GM23248 (cell line): ENCODE results near the gene DDX31. TPM values are rescaled to one million over a fixed set of nuclear protein-coding genes. Genes with fewer than 3 reads are reported as not detected.
"Not testable (repeated sequence)": the region's sequence is repeated elsewhere in the genome, so short reads cannot be mapped to it uniquely, and the experiment has no call there.

Experiments
- DNase-seq: peaks from one replicate; pipeline ENCODE4 v3.0.0-alpha.2; 2015
- H2AFZ ChIP-seq: fragments of 200-600 bp; sonication (generic); 2 replicates; pipeline ENCODE4 v1.6.1; 2016; ENCODE audit warnings: antibody characterized with exemption
- H3F3A ChIP-seq: fragments of 200-600 bp; sonication (generic); 2 replicates; pipeline ENCODE4 v1.6.1; 2016; ENCODE audit warnings: mild to moderate bottlenecking, antibody characterized with exemption, mixed run types; ENCODE audit not compliant: insufficient read depth
- H3K27ac ChIP-seq: fragments of 200-600 bp; sonication (generic); 2 replicates; pipeline ENCODE4 v1.5.1; 2016; ENCODE audit warnings: mild to moderate bottlenecking
- H3K27me3 ChIP-seq: fragments of 200-600 bp; sonication (generic); replicated peaks from 2 replicates; pipeline ENCODE4 v1.6.1; 2016; ENCODE audit warnings: mild to moderate bottlenecking; ENCODE audit not compliant: insufficient read depth
- H3K36me3 ChIP-seq: fragments of 200-600 bp; sonication (generic); 2 replicates; pipeline ENCODE4 v1.6.1; 2016; ENCODE audit warnings: low read depth, mild to moderate bottlenecking
- H3K4me1 ChIP-seq: fragments of 200-600 bp; sonication (generic); 2 replicates; pipeline ENCODE4 v1.6.1; 2016; ENCODE audit warnings: mild to moderate bottlenecking; ENCODE audit not compliant: insufficient read depth
- H3K4me2 ChIP-seq: fragments of 200-600 bp; sonication (generic); one replicate; pipeline ENCODE4 v1.6.1; 2016; ENCODE audit warnings: mild to moderate bottlenecking; ENCODE audit not compliant: unreplicated experiment
- H3K4me3 ChIP-seq: fragments of 200-600 bp; sonication (generic); 2 replicates; pipeline ENCODE4 v1.5.1; 2016; ENCODE audit warnings: mild to moderate bottlenecking
- H3K79me2 ChIP-seq: fragments of 200-600 bp; sonication (generic); 2 replicates; pipeline ENCODE4 v1.6.1; 2016; ENCODE audit warnings: mild to moderate bottlenecking; ENCODE audit not compliant: insufficient read depth
- H3K9ac ChIP-seq: fragments of 200-600 bp; sonication (generic); 2 replicates; pipeline ENCODE4 v1.6.1; 2016; ENCODE audit warnings: mild to moderate bottlenecking
- H3K9me2 ChIP-seq: fragments of 200-600 bp; sonication (generic); 2 replicates; pipeline ENCODE4 v1.6.1; 2016; ENCODE audit warnings: mixed run types, mild to moderate bottlenecking, moderate library complexity; ENCODE audit not compliant: insufficient read depth
- H3K9me3 ChIP-seq: fragments of 200-600 bp; sonication (generic); one replicate; pipeline ENCODE4 v1.6.1; 2017; ENCODE audit warnings: low read depth
- H4K20me1 ChIP-seq: fragments of 200-600 bp; sonication (generic); 2 replicates; pipeline ENCODE4 v1.6.0; 2016; ENCODE audit not compliant: insufficient read depth
- EZH2 ChIP-seq: fragments of 200-600 bp; sonication (generic); IDR thresholded peaks from 2 replicates; pipeline ENCODE4 v1.6.1; 2018; ENCODE audit warnings: antibody characterized with exemption, mild to moderate bottlenecking; ENCODE audit not compliant: insufficient read depth, poor library complexity, severe bottlenecking
- EZH2phosphoT487 ChIP-seq: fragments of 200-600 bp; sonication (generic); IDR thresholded peaks from 2 replicates; pipeline ENCODE4 v1.6.1; 2018; ENCODE audit warnings: antibody characterized with exemption, moderate library complexity, mild to moderate bottlenecking, low read depth; ENCODE audit not compliant: insufficient read depth
- WGBS, 2 experiments: methylation state at CpG; one replicate each; pipeline ENCODE4 v1.1.6; 2015 to 2017; ENCODE audit warnings: low lambda C conversion rate in 2 of 2, low coverage in 1 of 2; ENCODE audit errors: missing lambda C conversion rate in 2 of 2; 5-methylcytosine and 5-hydroxymethylcytosine counted together
- in situ Hi-C: fragments of 300-500 bp; cut with MboI; formaldehyde crosslinking; loops from 2 replicates; pipeline ENCODE4 v1.15.0; 2020
- polyA plus RNA-seq: library from polyadenylated mRNA; unstranded; fragments of >200 nt; fragmentation: Nextera tagmentation; extraction: Ambion mirVana; gene quantifications from 2 replicates; pipeline ENCODE4 v1.2.1, GENCODE V29; 2016
- total RNA-seq: library from RNA; depleted of rRNA; stranded (reverse); fragments of >200 nt; shearing (Covaris generic); gene quantifications from 2 replicates; pipeline ENCODE4 v1.2.3, GENCODE V29; 2014; rRNA removed

DDX31 gene
- total RNA-seq: 11.0 and 14.9 TPM in 2 replicates
- polyA plus RNA-seq: 7.4 and 8.2 TPM in 2 replicates

DNA sequence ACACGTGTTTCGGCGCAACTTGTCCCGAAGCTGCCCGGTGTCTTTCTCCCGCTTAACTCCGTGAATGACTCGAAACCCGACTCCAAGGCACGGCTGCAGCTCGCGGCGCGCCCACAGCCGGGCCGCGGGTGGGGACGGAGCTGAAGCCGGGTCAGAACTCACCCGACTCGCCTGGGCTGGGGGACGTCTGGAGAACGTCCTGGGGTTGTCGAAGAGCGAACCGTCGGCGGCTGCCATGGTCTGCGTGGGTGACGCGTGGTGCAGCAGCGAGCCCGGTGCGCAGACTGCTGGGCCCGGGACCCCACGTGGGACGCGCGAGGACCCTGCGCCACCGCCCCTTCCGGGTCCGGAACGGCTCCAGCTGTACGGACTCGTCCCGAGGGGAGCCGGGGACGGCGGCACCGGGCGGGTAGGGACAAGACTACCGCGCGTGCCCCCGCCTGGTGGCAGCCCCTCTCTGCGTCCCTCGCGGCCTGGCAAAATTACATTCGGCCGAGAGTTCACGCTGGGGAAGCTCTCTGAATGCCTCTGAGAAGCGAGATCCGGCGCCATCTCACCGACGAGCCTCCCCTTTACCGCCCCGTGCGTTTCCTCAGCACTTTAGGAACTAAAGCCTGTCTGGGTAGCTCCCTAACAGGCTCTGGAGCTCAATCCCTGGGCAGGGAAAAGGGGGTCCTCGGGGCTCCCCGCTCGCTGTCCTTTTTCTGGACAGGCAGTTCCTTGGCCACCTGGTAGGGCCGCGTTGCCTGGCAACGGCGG, at the start of gene DDX31:
TSS of gene DDX31 (minus strand) at position 286 of the 759 bp plus-strand sequence. CDS start at position 237, 49 bp downstream.
- H3K27ac ChIP-seq: peak within 1 kb of the TSS; percentile 97
- peaks cover 86% of the 10 kb centered on the region for H3K79me2 ChIP-seq
- H3K4me3 ChIP-seq: peak within 1 kb of the TSS; percentile 86
- no peak for TF ChIP-seq EZH2
- TF ChIP-seq EZH2phosphoT487: no peak
- no peaks in the 10 kb centered on the region for H3K9me3 ChIP-seq
- H3F3A ChIP-seq: peaks cover 31% of the 10 kb centered on the region
- H3K4me2 ChIP-seq: peak within 1 kb of the TSS; percentile 96
- H2AFZ ChIP-seq: peak within 1 kb of the TSS; percentile 94
- H3K4me1 ChIP-seq: peaks cover 25% of the 10 kb centered on the region
- peaks cover 20% of the 10 kb centered on the region; the same call in 1 of the 2 replicates for H4K20me1 ChIP-seq
- H3K9me2 ChIP-seq: no peaks in the 10 kb centered on the region
- H3K9ac ChIP-seq: peak within 1 kb of the TSS; percentile 97
- 1% methylated on average over 59 to 75 of the region's 77 CpGs for WGBS, 2 experiments
- no peaks in the 10 kb centered on the region for H3K27me3 ChIP-seq
- DNase-seq: peak; percentile 92
- in situ Hi-C loops: no loop called here
- H3K36me3 ChIP-seq: no peaks in the 10 kb centered on the region

DNA sequence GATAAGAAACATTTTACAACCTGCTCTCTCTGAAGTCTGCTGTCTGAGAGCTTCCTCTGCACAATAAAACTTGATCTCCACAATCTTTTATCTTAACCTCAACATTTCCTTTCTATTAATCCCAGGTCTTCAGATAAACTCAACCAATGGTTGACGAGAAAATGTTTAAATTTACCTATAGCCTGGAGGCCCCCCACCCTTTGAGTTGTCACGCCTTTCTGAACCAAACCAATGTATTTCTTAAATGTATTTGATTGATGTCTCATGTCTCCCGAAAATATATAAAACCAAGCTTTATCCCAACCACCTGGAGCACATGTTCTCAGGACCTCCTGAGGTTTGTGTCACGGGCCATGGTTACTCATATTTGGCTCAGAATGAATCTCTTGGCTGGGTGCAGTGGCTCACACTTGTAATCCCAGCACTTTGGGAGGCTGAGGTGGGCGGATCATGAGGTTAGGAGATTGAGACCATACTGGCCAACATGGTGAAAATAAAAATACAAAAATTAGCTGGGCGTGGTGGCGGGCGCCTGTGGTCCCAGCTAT, 48.7 kb upstream of the DDX31 start:
- in situ Hi-C loops, DNase-seq: not testable (repeated sequence)

DNA sequence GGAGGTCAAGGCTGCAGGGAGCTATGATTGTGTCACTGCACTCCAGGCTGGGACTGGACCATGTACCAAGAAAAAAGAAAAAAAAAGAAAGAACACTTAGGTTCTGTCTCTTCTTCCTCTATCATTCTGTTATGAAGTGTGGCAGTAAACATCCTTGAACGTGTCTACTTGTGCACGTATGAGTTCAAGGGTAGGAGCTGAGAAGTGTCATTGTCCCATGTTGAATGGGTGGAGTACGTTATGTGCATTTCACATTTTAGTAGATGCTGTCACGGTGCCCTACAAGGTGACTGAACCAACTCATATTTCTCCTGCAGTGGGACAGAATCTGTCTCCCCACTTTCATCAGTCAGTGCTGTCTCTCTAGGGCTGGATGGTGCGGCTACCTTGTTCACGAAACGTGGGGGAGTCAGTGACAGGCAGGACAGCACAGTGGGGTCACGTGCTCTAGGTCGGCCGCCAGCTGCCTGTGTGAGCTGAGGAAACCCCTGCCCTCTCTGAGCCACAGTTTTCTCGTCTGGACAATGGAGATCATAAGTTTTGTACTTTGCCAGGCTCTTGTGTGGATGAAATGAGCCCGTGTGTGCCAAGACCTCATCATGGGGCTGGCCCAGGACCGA, 47.7 kb upstream of the DDX31 start:
- Histone ChIP-seq H3K4me3 (no peak overlapping the region), H3K79me2 (no peaks in the 10 kb centered on the region), H3K27me3 (peaks cover 27% of the 10 kb centered on the region), H2AFZ (no peak overlapping the region), H3K4me2 (no peak overlapping the region), H3K27ac (no peak overlapping the region), H3K4me1 (no peaks in the 10 kb centered on the region), H3K9me2 (no peaks in the 10 kb centered on the region), H3K9ac (no peak overlapping the region), H4K20me1 (no peaks in the 10 kb centered on the region), H3K9me3 (no peaks in the 10 kb centered on the region), H3F3A (no peaks in the 10 kb centered on the region), H3K36me3 (no peaks in the 10 kb centered on the region)
- WGBS, 2 experiments: 44 to 51% methylated on average over 13 of the region's 13 CpGs
- in situ Hi-C loops: no loop called here
- TF ChIP-seq EZH2phosphoT487 (no peak), EZH2 (no peak)
- DNase-seq: no peak

More for the DNA sequence above, 48.7 kb upstream of the DDX31 start:
- not testable (repeated sequence) for H3K9me2 ChIP-seq, H3K27ac ChIP-seq, H3F3A ChIP-seq, H3K36me3 ChIP-seq, H3K9me3 ChIP-seq, H3K4me2 ChIP-seq, H4K20me1 ChIP-seq, H2AFZ ChIP-seq, H3K4me3 ChIP-seq, H3K9ac ChIP-seq, H3K79me2 ChIP-seq, H3K4me1 ChIP-seq
- WGBS, 2 experiments: 54 to 55% methylated on average over 8 of the region's 8 CpGs
- peaks cover 27% of the 10 kb centered on the region for H3K27me3 ChIP-seq

DNA sequence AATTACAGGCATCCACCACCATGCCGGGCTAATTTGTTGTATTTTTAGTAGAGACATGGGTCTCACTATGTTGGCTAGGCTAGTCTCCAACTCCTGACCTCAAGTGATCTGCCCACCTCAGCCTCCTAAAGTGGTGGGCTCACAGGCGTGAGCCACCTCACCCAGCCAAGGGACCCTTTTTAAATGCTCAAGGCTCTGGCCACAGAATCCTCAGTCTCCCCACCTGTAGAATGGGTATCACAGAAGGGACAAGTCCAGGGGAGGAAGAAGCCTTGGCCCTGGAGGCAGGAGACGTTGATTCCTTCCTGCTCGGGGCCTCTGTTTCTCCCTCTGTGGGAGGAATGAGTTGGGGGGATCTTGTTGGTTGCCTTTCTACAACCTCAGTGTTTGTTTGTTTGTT, 46.2 kb upstream of the DDX31 start:
- no peak overlapping the region for H3K9ac ChIP-seq
- WGBS, 2 experiments: 27 to 37% methylated on average over 4 of the region's 4 CpGs
- H2AFZ ChIP-seq: no peak overlapping the region
- H3K27ac ChIP-seq: no peak overlapping the region
- no peaks in the 10 kb centered on the region for H4K20me1 ChIP-seq
- H3K79me2 ChIP-seq: no peaks in the 10 kb centered on the region
- peaks cover 27% of the 10 kb centered on the region for H3K27me3 ChIP-seq
- H3F3A ChIP-seq: no peaks in the 10 kb centered on the region
- no peak for DNase-seq
- H3K9me3 ChIP-seq: no peaks in the 10 kb centered on the region
- no peaks in the 10 kb centered on the region for H3K36me3 ChIP-seq
- TF ChIP-seq EZH2 (no peak), EZH2phosphoT487 (no peak)
- no peak overlapping the region for H3K4me2 ChIP-seq
- H3K4me3 ChIP-seq: no peak overlapping the region
- H3K4me1 ChIP-seq: no peaks in the 10 kb centered on the region
- in situ Hi-C loops: no loop called here
- no peaks in the 10 kb centered on the region for H3K9me2 ChIP-seq
